ENCODE measurements around the gene PLSCR4. TPM values are rescaled to one million over a fixed set of nuclear protein-coding genes. Genes with fewer than 3 reads are reported as not detected.
"Not testable (repeated sequence)": the region's sequence is repeated elsewhere in the genome, so short reads cannot be mapped to it uniquely, and the experiment has no call there.

PLSCR4 gene
- total RNA-seq, 2 donors from 2014 or later, result not detected

- Mint-ChIP-seq H3K4me3 (no peak overlapping the region), H3K27ac (no peak overlapping the region), H3K9me3 (no peaks in the 10 kb centered on the region), H3K4me1 (ENCODE audit: low read depth) (no peaks in the 10 kb centered on the region), H3K36me3 (ENCODE audit: insufficient read depth in 2 of 2) (no peaks in the 10 kb centered on the region), H3K27me3 (ENCODE audit: low read depth) (no peaks in the 10 kb centered on the region)
- no peak for DNase-seq
- no peak for ATAC-seq (replicated peaks in 1 of 2)
These were observed 23.4 kb downstream of the PLSCR4 start for GRCh38 chr3:146227486-146227885.

GRCh38 chr3:146226881-146227280, 24.0 kb downstream of the PLSCR4 start:
- Mint-ChIP-seq H3K27me3 (ENCODE audit: low read depth) (no peaks in the 10 kb centered on the region), H3K4me1 (ENCODE audit: low read depth) (no peaks in the 10 kb centered on the region), H3K4me3 (no peak overlapping the region)

GRCh38 chr3:146225458-146225857, 25.4 kb downstream of the PLSCR4 start:
- ATAC-seq (replicated peaks in 1 of 2); H3K36me3 Mint-ChIP-seq (ENCODE audit: insufficient read depth in 2 of 2); H3K27ac Mint-ChIP-seq; DNase-seq; H3K9me3 Mint-ChIP-seq; H3K4me1 Mint-ChIP-seq (ENCODE audit: low read depth); H3K4me3 Mint-ChIP-seq; H3K27me3 Mint-ChIP-seq (ENCODE audit: low read depth): not testable (repeated sequence)

More at GRCh38 chr3:146226881-146227280, 24.0 kb downstream of the PLSCR4 start:
- no peaks in the 10 kb centered on the region for H3K36me3 Mint-ChIP-seq (ENCODE audit: insufficient read depth in 2 of 2)
- H3K27ac Mint-ChIP-seq, result no peak overlapping the region
- ATAC-seq (replicated peaks in 1 of 2) (no peak), DNase-seq (no peak)
- H3K9me3 Mint-ChIP-seq, result no peaks in the 10 kb centered on the region

GRCh38 chr3:146223401-146224373, 27.2 kb downstream of the PLSCR4 start:
- no peak for DNase-seq
- Mint-ChIP-seq H3K27ac (no peak overlapping the region), H3K27me3 (ENCODE audit: low read depth) (no peaks in the 10 kb centered on the region), H3K9me3 (no peaks in the 10 kb centered on the region), H3K4me1 (ENCODE audit: low read depth) (no peaks in the 10 kb centered on the region), H3K4me3 (no peak overlapping the region), H3K36me3 (ENCODE audit: insufficient read depth in 2 of 2) (no peaks in the 10 kb centered on the region)
- no peak for ATAC-seq (replicated peaks in 1 of 2)

DNA sequence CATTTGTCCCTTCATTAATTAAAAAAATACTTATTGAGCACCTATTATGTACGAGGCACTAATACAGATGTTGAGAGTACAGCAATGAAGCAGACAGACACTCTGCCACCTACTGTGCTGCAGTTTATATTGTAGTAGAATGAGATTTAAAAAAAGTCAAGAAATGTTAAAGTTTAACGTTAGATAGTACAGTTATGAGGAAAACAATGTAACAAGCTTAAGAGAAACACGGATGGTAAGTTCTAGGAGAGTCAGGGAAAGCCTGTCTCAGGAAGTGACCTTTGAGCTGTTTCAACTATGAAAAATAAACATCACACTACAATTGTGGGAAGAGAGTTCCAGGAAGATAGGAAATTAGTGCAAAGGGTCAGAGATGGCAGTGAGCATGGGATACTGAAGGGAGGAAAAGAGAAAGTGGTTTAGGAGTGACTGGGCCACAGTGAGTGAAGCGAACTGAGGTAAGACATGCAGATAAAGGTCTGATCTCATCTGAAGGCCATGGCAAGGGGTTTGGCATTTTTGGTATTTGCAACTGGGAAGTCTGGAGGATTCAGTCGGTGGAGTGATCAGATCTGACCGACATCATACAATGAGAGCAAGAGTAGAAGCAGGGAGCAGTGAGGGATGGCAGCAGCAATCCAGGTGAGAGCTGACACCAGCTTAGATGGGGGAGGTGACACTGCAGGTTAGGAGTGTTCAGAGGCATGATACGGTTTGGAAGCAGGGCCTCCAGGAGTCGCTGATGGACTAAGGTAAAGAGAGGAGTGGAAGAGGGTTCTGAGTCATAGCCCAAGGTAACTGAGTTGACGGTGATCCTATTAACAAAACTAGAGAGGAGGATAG, 28.5 kb downstream of the PLSCR4 start:
- Mint-ChIP-seq H3K9me3 (no peaks in the 10 kb centered on the region), H3K27me3 (ENCODE audit: low read depth) (no peaks in the 10 kb centered on the region), H3K4me1 (ENCODE audit: low read depth) (no peaks in the 10 kb centered on the region), H3K4me3 (no peak overlapping the region), H3K27ac (no peak overlapping the region), H3K36me3 (ENCODE audit: insufficient read depth in 2 of 2) (no peaks in the 10 kb centered on the region)
- DNase-seq (no peak), ATAC-seq (replicated peaks in 1 of 2) (no peak)

- Mint-ChIP-seq H3K4me1 (ENCODE audit: low read depth) (no peaks in the 10 kb centered on the region), H3K27ac (no peak overlapping the region), H3K36me3 (ENCODE audit: insufficient read depth in 2 of 2) (no peaks in the 10 kb centered on the region), H3K27me3 (ENCODE audit: low read depth) (no peaks in the 10 kb centered on the region), H3K4me3 (no peak overlapping the region), H3K9me3 (no peaks in the 10 kb centered on the region)
- DNase-seq, result no peak
- no peak for ATAC-seq (replicated peaks in 1 of 2)
These were observed 29.6 kb downstream of the PLSCR4 start for GRCh38 chr3:146221276-146221675.

- Mint-ChIP-seq H3K27ac (no peak overlapping the region), H3K9me3 (no peaks in the 10 kb centered on the region), H3K36me3 (ENCODE audit: insufficient read depth in 2 of 2) (no peaks in the 10 kb centered on the region), H3K4me1 (ENCODE audit: low read depth) (no peaks in the 10 kb centered on the region), H3K4me3 (no peak overlapping the region), H3K27me3 (ENCODE audit: low read depth) (no peaks in the 10 kb centered on the region)
- ATAC-seq (replicated peaks in 1 of 2), result no peak
- peak; percentile 11 to 26 for DNase-seq
These were observed 31.7 kb downstream of the PLSCR4 start for GRCh38 chr3:146218880-146219866.

DNA sequence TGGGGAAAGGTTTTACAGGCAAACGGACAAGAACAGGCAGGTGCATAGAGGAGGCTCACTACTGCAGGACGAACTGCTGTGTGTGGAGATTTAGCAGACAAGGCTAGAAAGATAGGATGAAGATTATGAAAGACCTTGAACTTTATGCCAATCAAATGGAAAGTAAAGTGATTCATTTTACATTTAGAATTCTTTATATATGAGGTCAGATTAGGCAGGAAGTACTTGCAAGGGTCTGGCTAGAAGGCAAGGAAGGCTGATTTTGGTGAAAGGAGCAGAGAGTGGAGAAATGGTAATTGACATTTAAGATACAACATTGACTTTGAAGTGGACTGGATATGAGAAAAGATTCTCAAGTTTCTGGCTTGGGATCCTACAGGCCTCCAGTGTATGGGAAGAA, 33.6 kb downstream of the PLSCR4 start:
- no peak overlapping the region for H3K4me3 Mint-ChIP-seq
- H3K27ac Mint-ChIP-seq, result no peak overlapping the region
- H3K36me3 Mint-ChIP-seq (ENCODE audit: insufficient read depth in 2 of 2), result no peaks in the 10 kb centered on the region
- ATAC-seq (replicated peaks in 1 of 2) (no peak), DNase-seq (no peak)
- no peaks in the 10 kb centered on the region for H3K27me3 Mint-ChIP-seq (ENCODE audit: low read depth)
- H3K9me3 Mint-ChIP-seq, result no peaks in the 10 kb centered on the region
- H3K4me1 Mint-ChIP-seq (ENCODE audit: low read depth), result no peaks in the 10 kb centered on the region

GRCh38 chr3:146214493-146214892, 36.4 kb downstream of the PLSCR4 start:
- H3K4me1 Mint-ChIP-seq (ENCODE audit: low read depth), result no peaks in the 10 kb centered on the region
- H3K36me3 Mint-ChIP-seq (ENCODE audit: insufficient read depth in 2 of 2), result no peaks in the 10 kb centered on the region
- no peak for DNase-seq
- H3K27me3 Mint-ChIP-seq (ENCODE audit: low read depth), result no peaks in the 10 kb centered on the region
- H3K4me3 Mint-ChIP-seq, result no peak overlapping the region
- no peak for ATAC-seq (replicated peaks in 1 of 2)
- H3K9me3 Mint-ChIP-seq, result no peaks in the 10 kb centered on the region
- H3K27ac Mint-ChIP-seq, result no peak overlapping the region

DNA sequence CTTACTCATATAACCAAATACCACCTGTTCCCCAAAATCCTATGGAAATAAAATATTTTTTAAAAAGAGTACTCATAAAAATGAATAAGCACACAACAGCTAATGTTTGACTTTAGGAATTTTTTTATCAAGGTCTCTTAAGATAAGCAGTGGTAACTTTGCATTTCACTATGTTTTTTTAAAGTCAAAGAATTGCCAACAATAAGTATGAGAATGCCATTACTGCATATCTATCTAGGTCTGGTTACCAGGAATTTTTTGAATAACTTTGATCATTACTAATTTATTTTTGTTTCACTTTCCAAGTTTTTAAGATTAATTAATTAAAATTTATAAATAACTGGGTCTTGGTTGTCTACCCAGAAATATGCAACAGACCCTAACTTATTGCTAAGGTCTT, 41.5 kb downstream of the PLSCR4 start:
- H3K4me1 Mint-ChIP-seq (ENCODE audit: low read depth), result no peaks in the 10 kb centered on the region
- H3K9me3 Mint-ChIP-seq, result no peaks in the 10 kb centered on the region
- DNase-seq (no peak), ATAC-seq (replicated peaks in 1 of 2) (no peak)
- no peak overlapping the region for H3K27ac Mint-ChIP-seq
- H3K36me3 Mint-ChIP-seq (ENCODE audit: insufficient read depth in 2 of 2), result no peaks in the 10 kb centered on the region
- no peak overlapping the region for H3K4me3 Mint-ChIP-seq
- H3K27me3 Mint-ChIP-seq (ENCODE audit: low read depth), result no peaks in the 10 kb centered on the region

GRCh38 chr3:146203776-146204175, 47.1 kb downstream of the PLSCR4 start:
- DNase-seq, result no peak

GRCh38 chr3:146200461-146201220, 50.3 kb downstream of the PLSCR4 start:
- H3K36me3 Mint-ChIP-seq (ENCODE audit: insufficient read depth in 2 of 2), result no peaks in the 10 kb centered on the region
- no peaks in the 10 kb centered on the region for H3K4me1 Mint-ChIP-seq (ENCODE audit: low read depth)
- no peaks in the 10 kb centered on the region for H3K9me3 Mint-ChIP-seq
- H3K4me3 Mint-ChIP-seq, result no peak overlapping the region
- ATAC-seq (replicated peaks in 1 of 2) (no peak), DNase-seq (no peak)
- no peak overlapping the region for H3K27ac Mint-ChIP-seq
- H3K27me3 Mint-ChIP-seq (ENCODE audit: low read depth), result peaks cover 4% of the 10 kb centered on the region

More at GRCh38 chr3:146203776-146204175, 47.1 kb downstream of the PLSCR4 start:
- Mint-ChIP-seq H3K9me3 (no peaks in the 10 kb centered on the region), H3K27me3 (ENCODE audit: low read depth) (no peaks in the 10 kb centered on the region), H3K4me1 (ENCODE audit: low read depth) (no peaks in the 10 kb centered on the region), H3K4me3 (no peak overlapping the region), H3K36me3 (ENCODE audit: insufficient read depth in 2 of 2) (no peaks in the 10 kb centered on the region), H3K27ac (no peak overlapping the region)
- no peak for ATAC-seq (replicated peaks in 1 of 2)
